Left lung (tissue), 10 donors: ENCODE data around the gene CASZ1. TPM values are rescaled to one million over a fixed set of nuclear protein-coding genes. Genes with fewer than 3 reads are reported as not detected.

Experiments used
- ATAC-seq: fragments of 200-7000 bp; cut with Tn5 transposase; one replicate; pipeline ENCODE4 v1.9.1; 2020; ENCODE audit warnings: moderate library complexity
- DNase-seq, 4 donors: peaks; one replicate each; pipeline ENCODE4 v3.0.0-alpha.2; 2013 to 2020
- H3K27ac ChIP-seq, 2 donors: fragments of 200-600 bp; sonication (generic) in 1 of 2; one replicate each; pipeline versions ENCODE4 v1.5.0 to v1.8.0; 2020 to 2021
- H3K27me3 ChIP-seq, 2 donors: fragments of 200-600 bp; sonication (generic) in 1 of 2; one replicate each; pipeline versions ENCODE4 v1.5.0 to v1.8.0; 2020 to 2021
- H3K36me3 ChIP-seq, 2 donors: fragments of 200-600 bp; sonication (generic) in 1 of 2; one replicate each; pipeline versions ENCODE4 v1.5.0 to v1.8.0; 2020 to 2021
- H3K4me1 ChIP-seq, 2 donors: fragments of 200-600 bp; one replicate each; pipeline ENCODE4 v1.8.0; 2021
- H3K4me3 ChIP-seq, 2 donors: fragments of 200-600 bp; sonication (generic) in 1 of 2; one replicate each; pipeline versions ENCODE4 v1.5.0 to v1.8.0; 2020 to 2021; ENCODE audit warnings: mild to moderate bottlenecking in 1 of 2
- H3K9me3 ChIP-seq, 2 donors: fragments of 200-600 bp; sonication (generic) in 1 of 2; one replicate each; pipeline versions ENCODE4 v1.5.0 to v1.8.0; 2020 to 2021
- intact Hi-C, 2 donors: fragments of 100-400 bp; cut with DNase I; formaldehyde crosslinking; loops; one replicate each; pipeline versions ENCODE4 v1.11.2 to v1.14.2; 2022
- polyA plus RNA-seq, 6 donors: library from polyadenylated mRNA; unstranded; fragments of 120-200 nt; gene quantifications; one replicate each; pipeline ENCODE4 v1.2.1, GENCODE V29; 2013; ENCODE audit not compliant: insufficient read length in 6 of 6
- total RNA-seq, 2 donors: library from RNA; stranded (reverse); fragmentation: NEBNext Ultra II Directional; extraction: Animal tissue kit (Norgen Biotek cat#: 25700); gene quantifications; one replicate each; pipeline ENCODE4 v1.2.1, GENCODE V29; 2021
- TF ChIP-seq, protein P1 (sequence below), 2 donors: fragments of 200-600 bp; sonication (generic) in 1 of 2; IDR thresholded peaks; one replicate each; pipeline versions ENCODE4 v1.5.0 to v1.8.0; 2021; ENCODE audit warnings: antibody characterized with exemption in 2 of 2
- donor health status: DM: no; HTN: yes; CAD: no.
- donor health status: DM: no; HTN: no; CAD: no.

Gene CASZ1
- total and polyA plus RNA-seq, 8 donors, result 15.1 to 44.0 (median 21.1) TPM

DNA sequence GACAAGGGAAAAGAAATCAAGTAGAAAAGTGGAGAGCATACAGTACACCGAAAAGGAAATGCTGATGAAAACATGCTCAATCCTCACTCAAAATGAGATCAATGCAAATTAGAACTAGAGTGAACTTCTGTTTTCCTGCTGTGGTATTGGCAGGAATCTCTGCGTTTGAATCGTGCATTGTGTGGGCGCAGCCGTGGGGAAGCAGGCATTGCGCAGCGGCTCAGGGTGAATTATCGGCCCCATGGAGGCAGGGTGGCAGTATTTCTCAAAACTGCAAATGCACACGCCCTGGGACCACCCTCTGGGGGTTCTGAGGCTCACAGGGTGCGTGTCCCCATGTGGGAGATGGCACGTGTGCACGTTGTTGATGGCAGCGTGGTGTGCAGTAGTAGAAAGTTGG is 181.1 kb downstream of the CASZ1 start:
- H3K4me1 ChIP-seq, result no peaks in the 10 kb centered on the region
- no peak overlapping the region for H3K27ac ChIP-seq
- H3K36me3 ChIP-seq, result peaks cover 0 to 19% of the 10 kb centered on the region in 2 donors
- no peak for DNase-seq
- no peaks in the 10 kb centered on the region for H3K9me3 ChIP-seq
- TF ChIP-seq, protein P1, sequence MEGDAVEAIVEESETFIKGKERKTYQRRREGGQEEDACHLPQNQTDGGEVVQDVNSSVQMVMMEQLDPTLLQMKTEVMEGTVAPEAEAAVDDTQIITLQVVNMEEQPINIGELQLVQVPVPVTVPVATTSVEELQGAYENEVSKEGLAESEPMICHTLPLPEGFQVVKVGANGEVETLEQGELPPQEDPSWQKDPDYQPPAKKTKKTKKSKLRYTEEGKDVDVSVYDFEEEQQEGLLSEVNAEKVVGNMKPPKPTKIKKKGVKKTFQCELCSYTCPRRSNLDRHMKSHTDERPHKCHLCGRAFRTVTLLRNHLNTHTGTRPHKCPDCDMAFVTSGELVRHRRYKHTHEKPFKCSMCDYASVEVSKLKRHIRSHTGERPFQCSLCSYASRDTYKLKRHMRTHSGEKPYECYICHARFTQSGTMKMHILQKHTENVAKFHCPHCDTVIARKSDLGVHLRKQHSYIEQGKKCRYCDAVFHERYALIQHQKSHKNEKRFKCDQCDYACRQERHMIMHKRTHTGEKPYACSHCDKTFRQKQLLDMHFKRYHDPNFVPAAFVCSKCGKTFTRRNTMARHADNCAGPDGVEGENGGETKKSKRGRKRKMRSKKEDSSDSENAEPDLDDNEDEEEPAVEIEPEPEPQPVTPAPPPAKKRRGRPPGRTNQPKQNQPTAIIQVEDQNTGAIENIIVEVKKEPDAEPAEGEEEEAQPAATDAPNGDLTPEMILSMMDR (IDR thresholded peaks at IDR 0.05), result no peak
- no peak overlapping the region for H3K4me3 ChIP-seq
- no peak for ATAC-seq
- H3K27me3 ChIP-seq, result no peaks in the 10 kb centered on the region
- intact Hi-C loops, result no loop called here

DNA sequence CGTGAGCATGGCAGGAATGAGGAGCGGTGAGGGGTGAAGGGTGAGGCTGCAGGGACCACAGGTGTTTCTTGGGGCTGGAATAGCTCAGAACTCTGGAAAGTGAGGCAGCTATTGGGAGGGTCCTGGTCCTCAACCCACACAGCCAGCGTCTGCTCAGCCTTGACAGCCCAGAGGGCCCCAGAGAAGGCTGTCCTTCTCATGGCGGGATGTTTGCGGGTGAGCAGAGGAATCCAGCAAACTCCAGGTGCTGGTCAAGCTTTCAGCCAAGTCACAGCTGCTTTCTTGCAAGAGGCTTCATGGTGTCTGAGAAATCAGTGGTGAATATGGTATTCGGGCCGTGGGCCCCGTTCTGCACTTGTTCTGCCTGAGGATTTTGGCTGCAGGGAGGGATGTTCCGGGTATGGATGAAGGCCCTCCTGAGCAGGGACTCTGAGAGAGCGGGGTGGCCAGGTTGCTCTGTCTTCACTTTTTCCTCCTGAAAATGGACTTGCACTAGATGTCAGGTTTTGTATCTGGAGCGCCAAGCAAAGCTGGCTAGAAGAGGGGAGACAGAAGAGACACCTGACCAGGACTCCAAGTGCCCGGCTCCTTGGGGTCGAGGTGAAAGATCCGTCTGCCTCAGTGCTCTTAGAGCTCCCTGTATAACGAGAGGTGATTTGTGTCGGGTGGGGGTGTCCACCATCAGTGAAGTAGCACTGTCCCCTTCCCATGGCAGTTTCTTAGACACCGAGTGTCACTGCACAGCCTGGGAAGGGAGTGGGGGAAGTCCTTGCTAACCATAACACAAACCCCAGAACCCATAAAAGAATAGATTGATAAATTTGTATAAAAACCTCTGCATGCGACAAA is 181.8 kb downstream of the CASZ1 start:
- DNase-seq, result no peak
- no peak for ATAC-seq
- H3K27me3 ChIP-seq, result no peaks in the 10 kb centered on the region
- TF ChIP-seq, protein P1 (IDR thresholded peaks at IDR 0.05), result no peak
- intact Hi-C loops, result no loop called here
- H3K27ac ChIP-seq, result no peak overlapping the region
- no peak overlapping the region for H3K4me3 ChIP-seq
- H3K4me1 ChIP-seq, result no peaks in the 10 kb centered on the region
- peaks cover 0 to 19% of the 10 kb centered on the region in 2 donors for H3K36me3 ChIP-seq
- H3K9me3 ChIP-seq, result no peaks in the 10 kb centered on the region

DNA sequence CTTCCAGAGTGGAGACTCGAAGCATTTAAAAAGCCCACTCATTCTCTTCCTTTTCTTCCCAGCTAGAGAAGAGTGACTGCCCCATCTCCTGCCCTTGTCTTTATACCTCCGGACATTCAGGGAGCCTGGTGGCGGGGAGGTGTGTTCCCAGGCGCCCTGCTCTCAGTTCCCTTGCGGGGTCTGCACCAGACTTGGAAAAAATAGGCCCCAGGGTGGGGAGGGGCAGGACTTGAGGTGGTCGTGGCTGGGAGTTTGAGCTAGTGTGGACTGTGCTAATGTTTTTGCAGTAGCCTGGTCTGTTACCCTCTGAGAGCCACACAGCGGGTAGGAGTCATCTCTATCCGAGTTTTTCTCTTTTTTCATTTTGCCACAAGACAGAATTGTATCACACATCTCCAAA is 182.6 kb downstream of the CASZ1 start:
- H3K27ac ChIP-seq, result no peak overlapping the region
- no peaks in the 10 kb centered on the region for H3K4me1 ChIP-seq
- H3K27me3 ChIP-seq, result no peaks in the 10 kb centered on the region
- H3K4me3 ChIP-seq, result no peak overlapping the region
- intact Hi-C loops, result no loop called here
- ATAC-seq (no peak), DNase-seq (no peak)
- peaks cover 0 to 19% of the 10 kb centered on the region in 2 donors for H3K36me3 ChIP-seq
- no peaks in the 10 kb centered on the region for H3K9me3 ChIP-seq
- TF ChIP-seq, protein P1 (IDR thresholded peaks at IDR 0.05), result no peak

DNA sequence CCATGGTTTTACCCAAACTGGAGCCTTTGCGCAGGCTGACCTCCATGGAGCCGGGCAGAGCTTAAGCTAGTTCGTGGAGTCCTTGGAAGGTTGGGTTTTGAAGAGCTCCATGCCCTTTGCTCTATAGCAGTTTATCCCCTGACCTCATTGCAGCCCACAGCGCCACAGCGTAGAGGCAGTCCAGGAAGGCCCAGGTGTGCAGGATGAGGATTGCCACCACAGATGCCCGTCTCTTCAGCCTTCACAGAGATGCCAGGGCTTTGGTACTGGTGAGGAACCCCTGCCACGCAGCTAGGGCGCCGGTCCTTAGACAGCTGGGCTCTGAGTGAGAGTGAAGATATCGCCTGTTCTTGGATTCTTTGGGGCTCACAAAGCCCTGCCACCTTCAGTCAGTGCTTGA is 183.1 kb downstream of the CASZ1 start:
- peaks cover 0 to 14% of the 10 kb centered on the region in 2 donors for H3K36me3 ChIP-seq
- H3K27ac ChIP-seq, result no peak overlapping the region
- H3K27me3 ChIP-seq, result no peaks in the 10 kb centered on the region
- intact Hi-C loops, result no loop called here
- no peak for DNase-seq
- TF ChIP-seq, protein P1 (IDR thresholded peaks at IDR 0.05), result no peak
- no peak overlapping the region for H3K4me3 ChIP-seq
- no peaks in the 10 kb centered on the region for H3K4me1 ChIP-seq
- no peaks in the 10 kb centered on the region for H3K9me3 ChIP-seq
- no peak for ATAC-seq

DNA sequence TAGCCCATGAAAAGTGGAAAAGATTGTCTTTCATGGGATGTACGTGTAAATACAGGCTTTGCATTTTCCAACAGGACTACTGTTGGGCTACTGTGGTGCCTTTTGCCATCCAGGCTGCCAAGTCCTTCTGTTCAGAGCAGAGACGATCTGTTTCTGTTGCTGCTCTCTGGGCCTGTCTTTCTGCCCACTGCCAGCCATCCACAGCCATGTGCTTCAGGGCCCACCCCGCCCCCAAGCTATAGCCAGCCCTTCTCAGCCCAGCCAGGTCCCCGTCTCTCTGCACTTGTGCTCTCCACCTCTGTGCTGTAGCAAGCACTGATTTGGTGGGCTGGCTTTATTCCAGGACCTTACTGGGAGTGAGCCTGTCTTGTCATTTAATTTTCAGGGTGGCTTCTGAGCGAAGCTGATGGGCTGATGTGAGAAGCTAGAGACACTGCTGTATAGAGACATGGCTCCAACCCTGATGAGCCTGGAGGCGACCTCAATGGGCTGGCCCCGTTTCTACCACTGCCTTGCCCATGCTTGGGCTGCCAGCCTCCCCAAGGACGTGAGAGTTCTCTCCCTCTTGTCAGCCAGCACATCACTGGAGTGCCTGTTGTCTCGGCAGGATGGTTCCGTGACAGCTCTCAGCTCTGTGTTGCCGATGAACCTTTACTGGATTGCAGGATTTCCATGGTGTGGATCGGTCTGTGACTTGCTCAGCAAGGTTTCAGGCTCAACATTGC is 183.8 kb downstream of the CASZ1 start:
- Histone ChIP-seq H3K4me3 (no peak overlapping the region), H3K27me3 (no peaks in the 10 kb centered on the region), H3K9me3 (no peaks in the 10 kb centered on the region), H3K36me3 (peaks cover 0 to 10% of the 10 kb centered on the region in 2 donors), H3K27ac (no peak overlapping the region), H3K4me1 (no peaks in the 10 kb centered on the region)
- DNase-seq (no peak), ATAC-seq (no peak)
- TF ChIP-seq, protein P1 (IDR thresholded peaks at IDR 0.05), result no peak
- intact Hi-C loops, result no loop called here
